K562 (cell line): Measurements from ENCODE around the gene CTPS1. TPM values are rescaled to one million over a fixed set of nuclear protein-coding genes. Genes with fewer than 3 reads are reported as not detected.

ENCODE experiments used
- ARID4B ChIP-seq: sonication (generic); formaldehyde crosslinking; IDR thresholded peaks from 2 replicates; pipeline ENCODE4 v1.8.0; 2022; ENCODE audit warnings: mild to moderate bottlenecking, missing genetic modification reagents
- ATF4 ChIP-seq: fragments of 450-650 bp; formaldehyde crosslinking; IDR thresholded peaks from 2 replicates; pipeline ENCODE4 v1.4.0; 2022; ENCODE audit warnings: mild to moderate bottlenecking, moderate library complexity
- FOXM1 ChIP-seq, 2 experiments: fragments of 450-650 bp in 1 of 2; sonication (generic) in 1 of 2; formaldehyde crosslinking in 1 of 2; IDR thresholded peaks; 2 replicates each; pipeline versions ENCODE4 v1.6.1 to v1.9.0; 2017 to 2022; ENCODE audit warnings: low read depth in 2 of 2, mild to moderate bottlenecking in 2 of 2, missing genetic modification reagents in 1 of 2, moderate library complexity in 1 of 2
- HMGXB4 ChIP-seq: sonication (generic); formaldehyde crosslinking; IDR thresholded peaks from 2 replicates; pipeline ENCODE4 v1.8.1; 2023; ENCODE audit warnings: mild to moderate bottlenecking, missing genetic modification reagents
- ILF3 ChIP-seq: fragments of 450-650 bp; IDR thresholded peaks from 2 replicates; pipeline ENCODE4 v1.6.1; 2018; ENCODE audit warnings: antibody characterized with exemption, mild to moderate bottlenecking, moderate library complexity, borderline replicate concordance
- LEF1 ChIP-seq: fragments of 450-650 bp; IDR thresholded peaks from 2 replicates; pipeline ENCODE4 v1.6.1; 2016; ENCODE audit warnings: mild to moderate bottlenecking
- RERE ChIP-seq: sonication (generic); formaldehyde crosslinking; IDR thresholded peaks from 2 replicates; pipeline ENCODE4 v1.8.0; 2023; ENCODE audit warnings: missing genetic modification reagents, mild to moderate bottlenecking, borderline replicate concordance
- SRSF1 ChIP-seq: fragments of 200-400 bp; formaldehyde crosslinking; IDR thresholded peaks from 2 replicates; pipeline ENCODE4 v1.6.1; 2017; ENCODE audit warnings: mild to moderate bottlenecking, low read depth, low read length, moderate library complexity
- ZNF436 ChIP-seq: fragments of 250-450, 450-650 bp; sonication (Bioruptor Pico); formaldehyde crosslinking; IDR thresholded peaks from 2 replicates; pipeline ENCODE4 v1.7.0; 2020; ENCODE audit warnings: mild to moderate bottlenecking
- ZNF512 ChIP-seq: IDR thresholded peaks from 2 replicates; pipeline ENCODE4 v1.6.1; 2016; ENCODE audit warnings: missing genetic modification characterization, missing compliant biosample characterization
- polyA plus RNA-seq, 8 experiments: library from polyadenylated mRNA; depleted of rRNA in 4 of 8; stranded (reverse) in 5 of 8; unstranded in 3 of 8; fragments of >200 nt; fragmentation: Nextera tagmentation in 2 of 8; fragmentation: Illumina TruSeq in 1 of 8; extraction: Ambion mirVana in 2 of 8; extraction: Trizol in 1 of 8; gene quantifications; 2 replicates each; pipeline versions ENCODE4 v1.2.1 to v1.2.3, GENCODE V29; 2011 to 2014; ENCODE audit warnings: inconsistent platforms in 1 of 8, missing spikeins in 1 of 8
- total RNA-seq, 7 experiments: library from RNA; depleted of rRNA in 6 of 7; stranded (reverse); fragments of >200 nt in 6 of 7; fragmentation: Illumina TruSeq in 2 of 7; extraction: Trizol in 2 of 7; gene quantifications; 2 replicates each; pipeline versions ENCODE4 v1.2.1 to v1.2.3, GENCODE V29; 2011 to 2021; ENCODE audit warnings: low replicate concordance in 1 of 7

Gene CTPS1
- total and polyA plus RNA-seq, 9 of the 15 experiments (the other 6 are each of a cell fraction or from before 2014, with no cell fraction given), result 44.4 to 164 (median 87.7) TPM

GRCh38 chr1:40980453-40981121 is 1.1 kb downstream of the CTPS1 start (continued):
- TF ChIP-seq ILF3, result no peak
- no peak for TF ChIP-seq ATF4 (CRISPR knock-in tag)
- TF ChIP-seq ZNF512 (tag), result no peak
- no peak for TF ChIP-seq RERE
- 0 out of 2 replicates have a peak, but pooled peaks have one; percentile 39 for TF ChIP-seq HMGXB4 (CRISPR knock-in tag)
- TF ChIP-seq FOXM1 (IDR thresholded peaks at IDR 0.05; ENCODE audit: low read depth), result no peak
- no peak for TF ChIP-seq FOXM1 (CRISPR knock-in tag; IDR thresholded peaks at IDR 0.05; ENCODE audit: low read depth)
- TF ChIP-seq SRSF1, result no peak
- TF ChIP-seq LEF1, result 0 out of 2 replicates have a peak, but pooled peaks have one; percentile 33
- TF ChIP-seq ZNF436 (CRISPR knock-in tag), result no peak
- peak; percentile 50; the same call in 1 of the 2 replicates for TF ChIP-seq ARID4B (CRISPR knock-in tag)
